ENCODE results near the gene CRY2.

Gene CRY2

GRCh38 chr11:45871638-45872037 lies 24.4 kb downstream of the CRY2 start:
- TF ChIP-seq GATA2 (IDR thresholded peaks at IDR 0.05; ENCODE audit: low read depth, low read length) (no peak), GATA3 (IDR thresholded peaks at IDR 0.05; ENCODE audit: low read depth, low read length) (no peak)

DNA sequence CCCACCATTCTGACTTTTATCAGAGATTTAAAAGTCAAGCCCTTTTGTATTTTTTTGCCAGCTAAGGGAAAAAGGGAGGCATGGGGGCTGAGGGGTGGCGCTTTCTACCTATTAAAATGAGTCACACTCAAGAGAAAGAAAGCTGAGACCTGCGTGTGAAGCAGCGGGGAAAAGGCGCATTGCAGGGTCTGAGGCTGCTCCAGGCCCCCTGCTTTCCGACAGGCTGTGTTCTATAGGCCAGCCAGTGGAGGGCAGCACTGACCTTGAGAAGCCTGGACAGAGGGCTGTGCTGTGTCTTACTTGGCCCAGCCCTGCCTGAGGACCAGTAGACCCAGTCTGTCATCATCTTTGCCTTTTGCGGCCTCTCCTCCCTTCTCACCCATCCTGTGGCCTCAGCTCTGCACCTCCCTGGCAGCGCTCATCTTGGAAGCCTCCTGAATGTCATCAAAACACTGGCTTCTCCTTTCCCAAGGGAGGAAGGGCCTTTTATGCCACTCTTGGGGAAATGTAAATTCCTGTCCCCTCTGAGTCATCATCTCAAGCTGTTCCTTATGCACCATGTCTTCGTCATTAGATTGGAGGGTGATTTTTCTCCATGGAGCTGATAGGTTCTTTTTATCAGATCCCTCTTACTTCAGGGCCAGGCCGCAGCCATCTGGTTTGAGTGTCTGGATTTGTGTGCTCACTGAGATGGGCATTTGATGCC lies 25.5 kb downstream of the CRY2 start:
- TF ChIP-seq GATA2 (IDR thresholded peaks at IDR 0.05; ENCODE audit: low read depth, low read length) (peak; percentile 62), GATA3 (IDR thresholded peaks at IDR 0.05; ENCODE audit: low read depth, low read length) (no peak)

- TF ChIP-seq GATA2 (IDR thresholded peaks at IDR 0.05; ENCODE audit: low read depth, low read length) = no peak
- no peak for TF ChIP-seq GATA3 (IDR thresholded peaks at IDR 0.05; ENCODE audit: low read depth, low read length)
Observed at GRCh38 chr11:45876401-45876800, 29.1 kb downstream of the CRY2 start.

DNA sequence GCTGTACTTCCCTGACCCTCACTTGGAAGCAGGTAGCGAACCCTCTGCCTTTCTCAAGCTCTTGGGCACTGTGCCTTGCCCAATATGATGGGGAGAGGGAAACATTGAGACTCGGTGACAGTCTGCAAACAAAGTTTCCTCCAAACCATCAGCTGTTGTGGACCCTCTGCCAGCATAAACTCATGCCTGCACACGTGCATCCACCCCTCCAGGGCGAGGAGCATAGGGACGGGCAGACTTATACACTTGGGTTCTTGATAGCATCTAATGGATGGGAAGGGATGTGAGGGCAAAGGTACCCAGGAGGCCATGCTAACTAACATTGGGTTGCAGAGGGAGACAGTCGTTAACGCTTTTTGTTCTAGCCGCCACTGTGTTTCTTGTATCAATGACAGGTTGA lies 29.9 kb downstream of the CRY2 start:
- TF ChIP-seq GATA3 (IDR thresholded peaks at IDR 0.05; ENCODE audit: low read depth, low read length) (no peak), GATA2 (IDR thresholded peaks at IDR 0.05; ENCODE audit: low read depth, low read length) (no peak)

- TF ChIP-seq GATA3 (IDR thresholded peaks at IDR 0.05; ENCODE audit: low read depth, low read length) (no peak), GATA2 (IDR thresholded peaks at IDR 0.05; ENCODE audit: low read depth, low read length) (no peak)
Observed at GRCh38 chr11:45877845-45878244, 30.6 kb downstream of the CRY2 start.

- no peak for TF ChIP-seq GATA2 (IDR thresholded peaks at IDR 0.05; ENCODE audit: low read depth, low read length)
Observed at GRCh38 chr11:45879803-45880686, 32.8 kb downstream of the CRY2 start.

DNA sequence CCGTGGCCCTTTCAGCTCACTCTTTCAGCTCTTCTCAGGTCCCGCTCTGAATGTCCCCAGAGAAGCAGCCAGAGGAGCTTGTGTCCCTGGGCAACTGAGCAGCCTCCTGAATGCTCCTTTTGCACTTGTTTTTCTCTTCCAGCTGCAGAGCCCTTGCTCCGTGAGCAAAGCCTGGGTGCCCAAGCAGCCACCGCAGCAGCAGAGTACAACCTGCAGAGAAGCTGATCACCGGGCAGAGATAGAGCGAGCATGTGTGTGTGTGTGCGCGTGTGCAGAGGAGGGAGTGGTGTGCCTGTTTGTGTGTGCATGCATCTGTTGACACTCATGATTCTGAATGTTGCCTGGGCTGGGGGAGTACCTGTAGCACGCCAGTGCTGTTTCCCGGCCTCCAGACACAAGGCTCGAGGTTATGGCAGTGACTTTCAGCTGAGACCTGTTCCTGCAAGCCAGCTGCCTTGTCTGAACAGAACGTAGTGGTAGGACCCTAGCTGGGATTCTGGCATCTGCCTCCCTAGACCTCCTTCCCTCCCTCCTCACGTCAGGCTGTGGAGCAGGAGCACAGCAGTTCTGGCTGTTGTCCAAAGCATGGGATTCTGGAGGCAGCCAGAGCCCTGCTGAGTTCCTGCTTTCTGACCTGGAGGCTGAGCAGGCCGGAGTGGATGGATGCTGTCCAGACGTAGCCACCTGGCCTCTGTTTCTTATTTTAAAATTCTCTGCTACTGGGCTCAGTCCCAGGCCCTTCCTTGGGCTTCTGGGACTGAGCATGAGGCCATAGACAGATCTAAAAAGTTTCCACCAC lies 33.7 kb downstream of the CRY2 start:
- TF ChIP-seq GATA3 (IDR thresholded peaks at IDR 0.05; ENCODE audit: low read depth, low read length) = no peak
- TF ChIP-seq GATA2 (IDR thresholded peaks at IDR 0.05; ENCODE audit: low read depth, low read length) = peak; percentile 24

DNA sequence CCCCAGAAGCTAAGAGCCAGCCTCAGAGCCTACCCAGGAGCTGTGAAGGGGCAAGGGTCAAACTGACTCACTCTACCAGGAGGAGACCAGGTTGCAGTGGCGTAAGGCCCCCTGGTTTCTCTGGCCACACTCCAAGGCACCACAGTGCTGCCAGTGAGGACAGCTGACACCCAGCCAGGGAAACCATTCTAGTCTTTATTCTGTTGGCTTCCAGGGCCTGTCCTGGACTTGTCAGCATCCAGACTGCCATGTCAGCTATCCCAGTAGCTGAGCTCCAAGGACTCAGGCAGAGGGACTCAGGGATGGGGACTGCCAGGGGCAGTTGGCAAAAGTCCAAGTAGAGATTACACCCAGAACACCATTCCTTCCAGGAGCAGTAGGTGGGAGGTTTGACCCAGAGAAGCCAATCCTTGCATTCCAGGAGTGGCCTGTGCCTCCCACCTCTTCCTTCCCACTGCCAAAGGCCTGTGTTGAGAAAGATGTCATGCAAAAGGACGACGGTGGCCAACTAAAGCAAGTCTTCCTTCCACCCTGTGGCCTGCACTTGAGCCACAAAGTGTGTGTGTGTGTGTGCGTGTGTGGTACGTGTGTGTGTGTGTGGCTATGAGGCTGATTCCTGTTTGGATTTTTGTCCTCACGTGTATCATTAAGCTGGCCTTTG lies 34.6 kb downstream of the CRY2 start:
- TF ChIP-seq GATA2 (IDR thresholded peaks at IDR 0.05; ENCODE audit: low read depth, low read length) (no peak), GATA3 (IDR thresholded peaks at IDR 0.05; ENCODE audit: low read depth, low read length) (no peak)

DNA sequence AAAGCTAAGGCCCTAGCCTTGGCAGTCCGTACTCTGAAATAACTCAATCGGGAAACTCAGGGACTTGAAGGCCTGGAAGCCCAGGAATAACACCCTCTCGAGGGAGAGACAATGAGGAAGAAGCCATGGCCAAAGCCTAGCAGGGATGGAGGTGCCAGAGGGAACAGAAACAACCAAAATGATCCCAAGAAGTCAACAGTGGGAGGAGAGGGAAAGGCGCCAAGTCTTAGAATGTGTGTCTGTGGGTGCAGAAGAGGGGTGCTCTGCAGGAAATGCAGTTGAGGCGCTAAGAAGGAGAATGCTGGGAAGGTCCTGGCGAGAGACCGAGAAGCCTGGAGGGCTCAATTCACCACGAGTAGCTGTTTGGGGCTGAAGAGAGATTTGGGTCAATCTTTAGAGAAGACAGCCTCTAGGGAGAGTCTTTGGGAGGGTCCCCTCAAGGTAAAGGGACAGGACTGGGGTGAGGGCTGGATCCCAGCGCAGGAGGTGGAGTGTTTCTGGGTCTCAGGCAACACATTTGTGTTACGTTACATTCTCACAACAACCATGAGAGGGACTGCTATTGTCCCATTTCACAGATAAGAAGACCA lies 37.4 kb downstream of the CRY2 start:
- TF ChIP-seq GATA3 (IDR thresholded peaks at IDR 0.05; ENCODE audit: low read depth, low read length) = no peak
- no peak for TF ChIP-seq GATA2 (IDR thresholded peaks at IDR 0.05; ENCODE audit: low read depth, low read length)

DNA sequence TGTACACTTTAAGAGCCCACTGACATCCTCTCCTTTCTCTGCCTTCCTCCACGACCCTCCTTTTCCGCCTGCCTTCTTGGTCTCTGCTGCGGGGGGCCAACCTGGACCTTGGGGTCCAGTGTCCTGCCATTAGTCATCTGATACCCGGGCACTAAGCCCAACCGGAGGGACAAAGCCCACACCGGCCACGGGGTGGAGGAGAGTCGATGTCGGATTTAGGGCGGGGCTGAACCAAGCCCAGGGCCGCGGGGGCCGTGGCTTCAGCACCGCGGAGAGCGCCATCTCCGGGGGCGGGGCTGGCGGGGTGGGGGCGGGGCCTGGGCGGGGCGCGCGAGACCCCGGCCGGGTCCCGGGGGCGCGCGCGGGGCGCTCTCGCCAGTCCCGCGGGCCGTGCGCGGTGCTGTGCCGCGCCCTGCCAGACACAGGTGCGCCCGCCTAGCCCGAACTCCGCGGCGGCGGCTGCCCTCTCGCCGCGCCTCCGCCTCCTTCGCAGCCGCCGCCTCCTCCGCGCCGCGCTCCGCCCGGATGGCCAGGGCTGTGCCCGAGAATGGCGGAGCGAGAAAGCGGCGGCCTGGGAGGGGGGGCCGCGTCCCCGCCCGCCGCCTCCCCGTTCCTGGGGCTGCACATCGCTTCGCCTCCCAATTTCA lies 38.1 kb downstream of the CRY2 start, which contains the start of gene MAPK8IP1:
MAPK8IP1 (plus strand) TSS at position 378 of the 647 bp plus-strand sequence; CDS start at position 548, 170 bp downstream.
- TF ChIP-seq GATA2 (IDR thresholded peaks at IDR 0.05; ENCODE audit: low read depth, low read length) (no peak), GATA3 (IDR thresholded peaks at IDR 0.05; ENCODE audit: low read depth, low read length) (no peak)

DNA sequence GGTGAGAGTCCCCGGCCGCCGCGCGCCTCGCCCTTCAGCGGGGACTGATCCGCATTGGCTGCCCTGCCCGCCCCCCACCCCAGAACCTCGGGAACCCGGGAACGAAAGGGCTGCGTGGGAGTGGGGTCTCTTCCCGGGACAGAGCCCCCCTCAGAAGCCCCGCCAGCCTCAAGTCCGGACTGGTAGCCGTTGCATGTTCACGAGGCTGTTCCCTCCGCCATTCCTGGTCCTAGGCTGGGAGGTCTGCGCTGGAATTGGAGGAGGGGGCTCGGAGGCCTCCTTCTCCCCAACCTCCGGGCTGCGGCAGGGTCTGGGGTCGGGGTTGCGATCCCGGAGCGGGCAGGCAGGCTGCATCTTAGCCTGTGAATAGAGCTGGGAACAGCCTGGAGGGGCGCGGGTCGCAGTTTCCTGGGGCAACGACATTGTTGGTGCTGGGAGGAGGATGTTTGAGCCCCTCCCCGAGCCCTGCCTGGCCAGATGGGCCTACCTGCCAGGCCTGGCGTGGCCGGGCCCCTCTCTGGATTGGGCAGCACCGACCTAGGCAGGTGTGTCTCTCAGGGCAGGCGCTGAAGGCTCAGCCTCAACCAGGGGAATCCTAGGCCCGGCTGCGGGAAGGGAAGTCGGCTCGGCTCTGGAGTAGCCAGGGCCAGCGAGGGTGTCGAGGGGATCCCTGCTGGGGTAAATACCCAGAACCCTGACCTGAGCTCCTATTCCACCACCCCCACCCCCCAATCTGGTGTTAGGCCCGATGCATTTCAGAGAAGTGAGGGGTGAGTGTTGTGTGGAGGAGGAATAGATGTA lies 38.8 kb downstream of the CRY2 start:
- TF ChIP-seq GATA3 (IDR thresholded peaks at IDR 0.05; ENCODE audit: low read depth, low read length) = no peak
- TF ChIP-seq GATA2 (IDR thresholded peaks at IDR 0.05; ENCODE audit: low read depth, low read length) = no peak

All from SH-SY5Y (cell line).